Measurements from ENCODE around the gene TMEM63B.
A peak's percentile ranks its signal among the peaks of the same experiment; 100 is the strongest.
"Not testable (repeated sequence)": the region's sequence is repeated elsewhere in the genome, so short reads cannot be mapped to it uniquely, and the experiment has no call there.

TMEM63B gene

GRCh38 chr6:44127186-44128019 lies at the start of gene TMEM63B, which contains the start of gene MRPL14:
Gene TMEM63B (plus strand): TSS chr6:44127554. CDS start chr6:44134585, 7,031 bp downstream.
Gene MRPL14 (minus strand): TSS chr6:44127452. CDS start chr6:44116611, 10,841 bp downstream.
- peak; percentile 93 for DNase-seq

GRCh38 chr6:44078219-44078826 lies 49.0 kb upstream of the TMEM63B start:
- no peak for DNase-seq

GRCh38 chr6:44078827-44079671 lies 48.3 kb upstream of the TMEM63B start:
- DNase-seq = no peak

- DNase-seq = no peak
Measured at GRCh38 chr6:44079672-44080071, 47.7 kb upstream of the TMEM63B start.

- DNase-seq = no peak
Measured at GRCh38 chr6:44080561-44081521, 46.5 kb upstream of the TMEM63B start.

GRCh38 chr6:44081753-44082152 lies 45.6 kb upstream of the TMEM63B start:
- no peak for DNase-seq

GRCh38 chr6:44082872-44083321 lies 44.5 kb upstream of the TMEM63B start:
- DNase-seq = no peak

GRCh38 chr6:44084231-44085014 lies 42.9 kb upstream of the TMEM63B start:
- peak; percentile 63 for DNase-seq

GRCh38 chr6:44085219-44085618 lies 42.1 kb upstream of the TMEM63B start:
- no peak for DNase-seq

GRCh38 chr6:44086931-44087574 lies 40.3 kb upstream of the TMEM63B start:
- DNase-seq = no peak

- no peak for DNase-seq
Measured at GRCh38 chr6:44087623-44088022, 39.7 kb upstream of the TMEM63B start.

- DNase-seq = no peak
Measured at GRCh38 chr6:44088827-44089590, 38.3 kb upstream of the TMEM63B start.

GRCh38 chr6:44090465-44090864 lies 36.9 kb upstream of the TMEM63B start:
- no peak for DNase-seq

GRCh38 chr6:44091356-44091755 lies 36.0 kb upstream of the TMEM63B start:
- not testable (repeated sequence) for DNase-seq

GRCh38 chr6:44091981-44092884 lies 35.1 kb upstream of the TMEM63B start:
- no peak for DNase-seq

GRCh38 chr6:44093066-44093465 lies 34.3 kb upstream of the TMEM63B start:
- DNase-seq = no peak

- DNase-seq = no peak
Measured at GRCh38 chr6:44093750-44094402, 33.5 kb upstream of the TMEM63B start.

Data from OCI-M1 (cell line).